DND-41 (cell line): ENCODE measurements around the gene CALML3.

ENCODE experiments used
- EZH2 ChIP-seq: IDR thresholded peaks from 3 replicates; pipeline ENCODE4 v1.6.1; 2012; ENCODE audit warnings: borderline replicate concordance, low read depth, mild to moderate bottlenecking, moderate library complexity, low read length, inconsistent platforms; ENCODE audit not compliant: severe bottlenecking
- TF ChIP-seq, protein P1 (sequence below): IDR thresholded peaks from 2 replicates; pipeline ENCODE4 v1.5.1; 2012; ENCODE audit warnings: borderline replicate concordance, low read length, moderate library complexity, mild to moderate bottlenecking; ENCODE audit not compliant: poor library complexity, severe bottlenecking; ENCODE audit errors: extremely low read depth

DNA sequence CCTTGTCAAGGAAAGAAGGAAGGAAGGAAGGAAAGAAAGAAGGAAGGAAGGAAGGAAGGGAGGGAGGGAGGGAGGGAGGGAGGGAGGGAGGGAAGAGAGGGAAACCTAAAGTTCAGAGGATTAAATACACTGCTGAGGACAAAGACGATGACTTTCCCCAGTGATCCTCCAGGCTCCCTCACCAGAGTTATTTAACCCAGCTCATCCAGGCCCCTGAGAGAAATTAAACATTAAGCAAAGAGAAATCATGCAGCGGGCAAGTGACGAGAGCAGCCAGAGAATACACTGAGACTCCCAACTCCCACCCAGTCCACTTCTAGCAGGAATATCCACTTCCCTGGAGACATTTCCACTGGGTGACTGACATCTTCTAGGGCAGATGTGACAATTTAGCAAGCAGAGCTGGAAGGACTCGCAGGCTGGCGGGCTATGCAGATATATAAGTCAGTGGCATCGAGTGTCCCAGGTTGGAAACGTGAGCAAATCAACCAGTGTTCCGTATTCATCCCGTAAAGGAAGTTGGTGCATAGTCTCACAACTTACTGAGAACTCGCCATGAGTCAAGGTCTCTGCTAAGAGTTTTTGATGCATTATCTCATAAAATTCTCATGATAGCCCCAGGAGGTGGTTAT, 48.7 kb downstream of the CALML3 start:
- TF ChIP-seq, protein P1, sequence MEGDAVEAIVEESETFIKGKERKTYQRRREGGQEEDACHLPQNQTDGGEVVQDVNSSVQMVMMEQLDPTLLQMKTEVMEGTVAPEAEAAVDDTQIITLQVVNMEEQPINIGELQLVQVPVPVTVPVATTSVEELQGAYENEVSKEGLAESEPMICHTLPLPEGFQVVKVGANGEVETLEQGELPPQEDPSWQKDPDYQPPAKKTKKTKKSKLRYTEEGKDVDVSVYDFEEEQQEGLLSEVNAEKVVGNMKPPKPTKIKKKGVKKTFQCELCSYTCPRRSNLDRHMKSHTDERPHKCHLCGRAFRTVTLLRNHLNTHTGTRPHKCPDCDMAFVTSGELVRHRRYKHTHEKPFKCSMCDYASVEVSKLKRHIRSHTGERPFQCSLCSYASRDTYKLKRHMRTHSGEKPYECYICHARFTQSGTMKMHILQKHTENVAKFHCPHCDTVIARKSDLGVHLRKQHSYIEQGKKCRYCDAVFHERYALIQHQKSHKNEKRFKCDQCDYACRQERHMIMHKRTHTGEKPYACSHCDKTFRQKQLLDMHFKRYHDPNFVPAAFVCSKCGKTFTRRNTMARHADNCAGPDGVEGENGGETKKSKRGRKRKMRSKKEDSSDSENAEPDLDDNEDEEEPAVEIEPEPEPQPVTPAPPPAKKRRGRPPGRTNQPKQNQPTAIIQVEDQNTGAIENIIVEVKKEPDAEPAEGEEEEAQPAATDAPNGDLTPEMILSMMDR = no peak
- no peak for TF ChIP-seq EZH2
